Measurements from ENCODE around the gene PMS1. TPM values are rescaled to one million over a fixed set of nuclear protein-coding genes. Genes with fewer than 3 reads are reported as not detected.

PMS1 gene
- total and polyA plus RNA-seq, 2 donors (not counting 1 experiment from before 2014, with no cell fraction given), result 14.9 to 44.2 TPM

- ChIA-PET POLR2A (no interaction called here), CTCF (no interaction called here)
- H3K4me3 Mint-ChIP-seq, result no peak overlapping the region
- ATAC-seq (ENCODE audit: low read depth) (no peak), DNase-seq (no peak)
- no peak overlapping the region for H3K27ac ChIP-seq (ENCODE audit: low read length in 2 of 2)
- H3K79me2 ChIP-seq (ENCODE audit: control insufficient read depth, insufficient read depth, low read length), result no peaks in the 10 kb centered on the region
- no peak overlapping the region for H3K27ac Mint-ChIP-seq
- no peak overlapping the region for H3K4me2 ChIP-seq (replicated peaks; ENCODE audit: low read depth, low read length, poor library complexity, severe bottlenecking)
- WGBS (ENCODE audit: insufficient coverage), result no CpG with 5 or more reads among the region's 5 CpGs
- H3K9ac ChIP-seq (ENCODE audit: low read length), result no peak overlapping the region
- H2AFZ ChIP-seq (ENCODE audit: insufficient read depth, low read depth, low read length, poor library complexity, severe bottlenecking), result no peak overlapping the region
- no peaks in the 10 kb centered on the region for H3K4me1 ChIP-seq (ENCODE audit: control insufficient read depth in 2 of 2, insufficient read depth in 2 of 2, low read length in 2 of 2)
- H3K4me3 ChIP-seq (ENCODE audit: control extremely low read depth in 1 of 5, extremely low read depth in 1 of 5, insufficient read depth in 1 of 5, low read depth in 2 of 5, low read length in 4 of 5), result no peak overlapping the region
- H3K9me3 Mint-ChIP-seq (ENCODE audit: insufficient read depth), result no peaks in the 10 kb centered on the region
- no peaks in the 10 kb centered on the region for H3K36me3 ChIP-seq (replicated peaks in 1 of 2; ENCODE audit: control extremely low read depth in 1 of 2, control insufficient read depth in 1 of 2, extremely low read depth in 1 of 2, insufficient read depth in 2 of 2, low read length in 1 of 2)
- TF ChIP-seq EZH2 (IDR thresholded peaks at IDR 0.05; ENCODE audit: borderline replicate concordance, insufficient read depth, low read depth, low read length, poor library complexity, severe bottlenecking), result no peak
- TF ChIP-seq CTCF (IDR thresholded peaks at IDR 0.05), result no peak
- H3K4me1 Mint-ChIP-seq, result no peaks in the 10 kb centered on the region
- H4K20me1 ChIP-seq (ENCODE audit: control insufficient read depth, insufficient read depth, low read length, poor library complexity, severe bottlenecking), result no peaks in the 10 kb centered on the region
- H3K9me3 ChIP-seq (ENCODE audit: control extremely low read depth in 1 of 3, control insufficient read depth in 2 of 3, insufficient read depth in 1 of 3, low read length in 2 of 3), result peaks cover 0 to 4% (median 0%) of the 10 kb centered on the region in 3 donors
- no peaks in the 10 kb centered on the region for H3K27me3 Mint-ChIP-seq
- intact Hi-C loops (cut with micrococcal nuclease), result no loop called here
- no peaks in the 10 kb centered on the region for H3K27me3 ChIP-seq (replicated peaks in 1 of 4; ENCODE audit: control extremely low read depth in 1 of 4, control insufficient read depth in 3 of 4, insufficient read depth in 4 of 4, low read length in 3 of 4)
These were observed 41.8 kb downstream of the PMS1 start for GRCh38 chr2:189826039-189826438.

GRCh38 chr2:189829102-189829833 is 45.0 kb downstream of the PMS1 start:
- Histone ChIP-seq H3K4me2 (replicated peaks; ENCODE audit: low read depth, low read length, poor library complexity, severe bottlenecking) (no peak overlapping the region), H3K27ac (ENCODE audit: low read length in 2 of 2) (no peak overlapping the region)
- CTCF ChIA-PET, result no interaction called here

More at GRCh38 chr2:189829102-189829833, 45.0 kb downstream of the PMS1 start:
- Histone ChIP-seq H3K36me3 (replicated peaks in 1 of 2; ENCODE audit: control extremely low read depth in 1 of 2, control insufficient read depth in 1 of 2, extremely low read depth in 1 of 2, insufficient read depth in 2 of 2, low read length in 1 of 2) (peaks cover 0 to 3% of the 10 kb centered on the region in 2 experiments), H3K9ac (ENCODE audit: low read length) (no peak overlapping the region), H3K4me3 (ENCODE audit: control extremely low read depth in 1 of 5, extremely low read depth in 1 of 5, insufficient read depth in 1 of 5, low read depth in 2 of 5, low read length in 4 of 5) (no peak overlapping the region), H3K79me2 (ENCODE audit: control insufficient read depth, insufficient read depth, low read length) (no peaks in the 10 kb centered on the region), H4K20me1 (ENCODE audit: control insufficient read depth, insufficient read depth, low read length, poor library complexity, severe bottlenecking) (no peaks in the 10 kb centered on the region), H2AFZ (ENCODE audit: insufficient read depth, low read depth, low read length, poor library complexity, severe bottlenecking) (no peak overlapping the region), H3K27me3 (replicated peaks in 1 of 4; ENCODE audit: control extremely low read depth in 1 of 4, control insufficient read depth in 3 of 4, insufficient read depth in 4 of 4, low read length in 3 of 4) (no peaks in the 10 kb centered on the region), H3K9me3 (ENCODE audit: control extremely low read depth in 1 of 3, control insufficient read depth in 2 of 3, insufficient read depth in 1 of 3, low read length in 2 of 3) (no peaks in the 10 kb centered on the region), H3K4me1 (ENCODE audit: control insufficient read depth in 2 of 2, insufficient read depth in 2 of 2, low read length in 2 of 2) (no peaks in the 10 kb centered on the region)
- intact Hi-C loops (cut with micrococcal nuclease), result no loop called here
- no peaks in the 10 kb centered on the region for H3K9me3 Mint-ChIP-seq (ENCODE audit: insufficient read depth)
- H3K27ac Mint-ChIP-seq, result no peak overlapping the region
- peaks cover 4% of the 10 kb centered on the region for H3K4me1 Mint-ChIP-seq
- 94% methylated on average over 2 of the region's 4 CpGs for WGBS (ENCODE audit: insufficient coverage)
- DNase-seq (no peak), ATAC-seq (ENCODE audit: low read depth) (no peak)
- no peak overlapping the region for H3K4me3 Mint-ChIP-seq
- TF ChIP-seq EZH2 (IDR thresholded peaks at IDR 0.05; ENCODE audit: borderline replicate concordance, insufficient read depth, low read depth, low read length, poor library complexity, severe bottlenecking) (no peak), CTCF (IDR thresholded peaks at IDR 0.05) (no peak)
- H3K27me3 Mint-ChIP-seq, result no peaks in the 10 kb centered on the region
- POLR2A ChIA-PET, result no interaction called here
